Activated CD4-positive, alpha-beta T cell treated with anti-CD3 and anti-CD28 coated beads, Interleukin-2, amount 50 U/mL, for 4 hours (primary cell): ENCODE results near the gene LSM11.
A peak's percentile ranks its signal among the peaks of the same experiment; 100 is the strongest.

Source experiments
- DNase-seq, 2 experiments: peaks; one replicate each; pipeline ENCODE4 v3.0.0-alpha.2; 2020

Gene LSM11

GRCh38 chr5:157735991-157736390 is 7.5 kb upstream of the LSM11 start:
- DNase-seq = no peak

GRCh38 chr5:157739388-157740228 is 3.9 kb upstream of the LSM11 start:
- DNase-seq = no peak

GRCh38 chr5:157740229-157740610 is 3.3 kb upstream of the LSM11 start:
- no peak for DNase-seq

- no peak for DNase-seq
Observed at GRCh38 chr5:157741131-157741530, 2.4 kb upstream of the LSM11 start.

DNA sequence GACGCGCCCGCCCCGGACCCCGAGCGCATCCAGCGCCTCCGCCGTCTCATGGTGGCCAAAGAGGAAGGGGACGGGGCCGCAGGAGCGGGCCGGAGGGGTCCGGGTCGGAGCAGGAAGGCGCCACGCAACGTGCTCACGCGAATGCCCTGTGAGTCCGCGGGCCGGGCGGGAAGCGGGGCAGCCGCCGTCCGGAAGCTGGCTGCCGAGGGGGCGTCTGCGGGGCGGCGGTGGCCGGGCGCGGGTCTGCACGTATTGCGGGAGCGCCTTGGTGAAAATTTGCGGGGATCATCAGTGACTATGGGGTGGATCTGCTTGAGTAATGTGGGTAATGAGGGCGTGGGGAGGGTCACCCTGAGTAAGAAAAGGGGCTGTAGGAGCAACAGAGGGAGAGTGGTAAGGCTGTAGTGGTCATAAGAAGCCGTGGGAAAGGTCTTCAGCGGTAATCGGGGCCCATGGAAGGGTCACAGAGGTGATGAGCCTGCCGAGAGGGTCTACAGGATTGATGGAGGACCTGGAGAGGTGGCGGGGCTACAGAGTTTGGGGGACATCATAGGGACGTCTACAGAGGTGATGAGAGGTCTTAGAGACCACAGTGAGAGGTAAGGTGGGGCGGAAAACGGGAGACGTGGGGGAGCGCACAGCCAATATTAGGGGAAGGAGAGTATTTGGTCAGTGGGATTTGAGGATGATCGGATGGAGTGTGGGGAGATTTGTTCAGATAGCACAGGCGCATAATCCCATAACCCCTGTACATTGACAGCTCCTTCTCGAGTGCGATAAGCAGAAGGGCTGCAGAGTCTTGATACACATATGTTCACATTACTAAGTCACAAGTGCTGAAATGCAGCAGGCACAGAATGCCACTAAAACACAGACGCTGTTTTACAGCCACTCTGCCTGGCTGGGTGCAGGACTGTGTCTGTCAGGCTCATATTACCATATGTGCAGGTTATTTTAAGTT is 819 bp downstream of the LSM11 start:
- peak in 1 of 2 experiments; percentile 6 for DNase-seq

DNA sequence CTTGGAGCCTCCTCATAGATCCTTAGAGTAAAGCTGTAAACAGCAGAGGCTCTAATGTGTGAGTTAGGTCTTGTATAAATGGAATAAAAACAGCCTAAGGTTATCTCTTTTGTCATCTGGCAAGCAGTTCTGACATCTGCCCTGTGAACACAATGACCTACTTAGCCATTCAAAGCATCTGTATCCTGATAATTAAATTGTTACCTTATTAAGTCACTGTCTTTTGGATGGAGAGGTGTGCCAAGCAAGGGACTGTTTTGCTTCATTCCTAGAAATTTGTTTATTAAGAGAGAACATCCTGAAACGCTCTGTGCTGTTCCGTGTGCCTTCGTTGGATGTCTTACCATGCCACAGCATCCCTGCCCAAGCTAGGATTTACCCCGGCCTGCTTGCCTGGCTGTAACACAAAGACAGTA is 1.5 kb downstream of the LSM11 start:
- DNase-seq = no peak

DNA sequence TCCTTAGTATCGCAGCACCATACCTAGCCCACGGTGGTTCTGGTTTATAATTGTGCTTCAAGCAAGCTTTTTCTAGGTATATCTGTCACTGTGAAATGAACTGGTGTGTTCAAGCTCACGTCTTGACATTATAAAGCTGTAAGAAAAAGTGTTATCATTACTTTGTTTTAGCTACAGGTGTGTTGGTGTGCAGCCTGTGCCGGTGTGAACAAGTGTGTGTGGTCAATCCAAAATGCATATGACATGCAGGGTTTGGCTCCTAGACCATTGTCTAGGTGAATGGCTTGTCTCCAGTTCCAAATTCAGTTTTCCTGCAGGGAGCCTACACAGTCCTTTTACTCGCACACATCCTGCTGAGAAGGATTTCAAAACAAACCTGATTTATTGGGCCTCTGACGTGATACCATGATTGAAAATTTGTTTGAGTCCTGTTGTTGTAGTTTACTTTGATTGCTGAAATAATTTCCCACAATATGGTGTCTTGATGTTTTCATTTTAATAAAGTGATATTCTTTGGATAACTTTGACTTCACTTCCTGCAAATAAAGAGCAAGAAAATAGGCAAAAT is 3.7 kb downstream of the LSM11 start:
- no peak for DNase-seq

- DNase-seq = no peak
Observed at GRCh38 chr5:157747766-157748700, 4.5 kb downstream of the LSM11 start.

DNA sequence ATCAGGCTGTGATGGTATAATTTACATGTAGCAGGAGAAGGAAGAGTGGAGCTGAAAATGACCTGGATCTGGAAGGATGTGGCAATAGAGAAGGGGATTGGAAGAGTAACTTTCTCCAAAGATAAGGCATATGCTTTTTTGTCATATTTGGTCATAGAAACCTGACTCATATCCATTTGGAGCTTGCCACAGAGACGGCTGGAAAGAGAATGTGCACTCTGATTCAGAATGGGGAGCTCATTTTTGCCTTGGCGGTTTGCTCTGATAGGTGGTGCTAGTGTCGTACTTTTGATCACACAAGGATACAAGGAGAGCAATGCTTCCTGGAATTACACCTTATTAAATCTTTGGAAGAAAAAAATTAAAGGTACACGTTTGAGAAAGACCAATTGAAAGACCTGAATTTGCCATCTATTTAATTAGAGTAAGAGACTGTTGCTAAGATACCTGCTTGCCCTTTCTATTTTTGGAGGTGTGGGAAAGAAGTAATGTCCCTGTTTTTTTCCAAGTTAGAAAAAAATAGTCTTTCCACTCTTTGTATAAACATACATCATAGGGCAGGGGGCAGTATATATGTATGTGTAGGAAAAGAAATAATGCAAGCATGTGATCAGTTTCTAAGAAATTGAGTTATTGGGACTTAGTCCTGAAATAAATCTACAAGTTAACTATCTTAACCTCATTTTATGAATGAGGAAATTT is 5.4 kb downstream of the LSM11 start:
- no peak for DNase-seq

DNA sequence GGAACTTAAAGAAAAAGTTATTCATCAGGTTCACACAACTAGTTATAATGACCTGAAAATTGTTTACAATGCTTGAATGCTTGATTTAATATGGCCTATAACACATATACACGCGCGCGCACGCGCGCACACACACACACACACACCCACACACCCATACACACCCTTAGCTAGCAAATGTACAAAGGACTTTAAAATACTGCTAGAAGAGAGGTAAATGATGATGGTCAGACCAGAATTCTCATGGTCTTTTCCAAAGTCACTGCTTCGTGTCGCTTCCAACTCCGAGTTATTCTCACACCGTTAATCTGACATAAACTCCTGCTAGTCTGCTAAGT is 5.9 kb downstream of the LSM11 start:
- no peak for DNase-seq

- no peak for DNase-seq
Observed at GRCh38 chr5:157750320-157750719, 6.8 kb downstream of the LSM11 start.

DNA sequence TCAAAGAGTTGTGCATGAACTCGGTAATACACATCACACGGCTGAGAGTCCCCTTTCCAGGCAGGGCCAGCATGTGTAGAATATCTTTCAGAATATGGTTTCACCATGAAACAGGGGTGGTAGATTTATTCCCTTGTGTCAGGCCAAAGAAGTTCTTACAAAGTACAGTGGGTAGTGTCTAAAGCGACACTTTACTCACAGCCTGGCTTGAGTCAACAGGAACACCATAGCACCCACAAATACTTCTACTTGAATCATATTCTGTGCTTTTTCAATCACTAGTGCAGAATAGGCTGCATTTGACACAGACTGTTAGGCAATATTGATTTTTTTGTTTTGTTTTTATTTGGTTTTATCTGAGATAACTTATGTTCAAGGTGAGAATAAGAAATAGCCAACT is 12.6 kb downstream of the LSM11 start:
- no peak for DNase-seq

GRCh38 chr5:157758706-157759105 is 15.2 kb downstream of the LSM11 start:
- no peak for DNase-seq

- no peak for DNase-seq
Observed at GRCh38 chr5:157761690-157762621, 18.4 kb downstream of the LSM11 start.

DNA sequence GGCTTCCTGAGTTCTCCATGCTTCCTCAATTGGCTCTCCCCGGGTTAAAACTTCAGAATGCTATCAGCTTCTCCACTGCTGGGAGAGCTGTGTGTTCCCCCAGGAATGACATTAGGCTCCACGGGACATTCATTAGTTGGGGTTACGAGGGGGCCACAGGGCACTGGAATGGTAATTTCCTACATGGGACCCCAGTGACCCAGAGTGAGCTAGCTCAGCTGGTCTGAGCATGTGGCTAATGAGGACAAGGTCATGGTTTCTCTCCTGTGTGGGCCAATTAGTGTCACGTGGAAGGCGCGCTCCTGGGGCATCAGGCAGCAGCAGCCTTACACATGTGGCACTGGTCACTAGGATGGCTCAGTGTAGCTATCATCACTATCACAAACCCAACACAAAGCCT is 21.0 kb downstream of the LSM11 start:
- DNase-seq = no peak

DNA sequence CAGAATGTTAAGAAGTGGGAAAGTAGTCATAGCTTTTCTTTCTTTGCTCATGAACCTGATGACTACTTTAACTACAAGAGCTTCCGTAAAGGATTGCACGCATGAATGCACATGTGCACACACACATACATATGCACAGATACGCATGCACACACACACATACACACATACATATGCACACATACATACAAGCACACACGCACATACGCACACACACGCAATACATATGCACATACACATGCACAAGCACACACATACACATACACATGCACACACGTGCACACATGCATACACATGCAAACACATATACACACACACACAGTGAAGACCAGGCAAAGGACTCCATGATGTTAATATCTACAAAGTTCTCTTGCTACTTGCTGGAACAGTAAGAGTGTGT is 22.9 kb downstream of the LSM11 start:
- DNase-seq = no peak

DNA sequence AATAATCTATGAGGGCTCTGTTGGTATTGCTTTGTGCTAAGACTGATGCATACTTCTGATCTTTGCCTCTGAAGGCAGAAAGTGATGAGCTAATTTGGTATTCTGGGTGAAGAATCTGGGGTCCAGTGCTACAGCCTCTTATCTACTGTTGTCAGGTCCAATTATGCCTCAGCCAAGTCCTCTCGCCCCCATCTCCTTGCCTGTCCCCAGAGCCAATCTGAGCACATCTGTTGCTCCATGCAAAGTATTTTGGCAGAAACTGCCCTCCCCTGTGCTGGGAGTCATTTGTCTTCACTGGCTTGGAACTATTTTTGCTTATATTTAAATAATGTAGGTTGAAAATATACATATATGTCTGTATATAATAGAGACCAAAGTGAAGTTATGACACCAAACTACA is 23.4 kb downstream of the LSM11 start:
- DNase-seq = no peak

- DNase-seq = no peak
Observed at GRCh38 chr5:157767689-157768088, 24.2 kb downstream of the LSM11 start.

DNA sequence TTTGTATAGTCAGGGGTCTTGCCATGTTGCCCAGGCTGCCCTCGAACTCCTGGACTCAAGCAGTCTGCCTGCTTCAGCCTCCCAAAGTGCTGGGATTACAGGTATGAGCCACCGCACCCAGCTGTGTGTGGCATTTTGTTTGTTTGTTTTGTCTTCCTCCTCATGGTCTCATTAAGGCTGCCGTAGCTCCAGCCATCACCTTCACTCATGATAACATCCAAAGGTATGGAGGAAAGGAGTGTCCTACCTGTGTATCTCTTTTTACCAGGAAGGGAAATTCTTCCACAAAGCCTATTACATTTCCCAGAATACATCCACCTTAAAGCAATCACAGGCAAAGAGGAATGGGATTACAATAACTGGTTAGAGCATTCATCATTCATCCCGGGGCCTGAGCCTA is 27.2 kb downstream of the LSM11 start:
- DNase-seq = no peak

DNA sequence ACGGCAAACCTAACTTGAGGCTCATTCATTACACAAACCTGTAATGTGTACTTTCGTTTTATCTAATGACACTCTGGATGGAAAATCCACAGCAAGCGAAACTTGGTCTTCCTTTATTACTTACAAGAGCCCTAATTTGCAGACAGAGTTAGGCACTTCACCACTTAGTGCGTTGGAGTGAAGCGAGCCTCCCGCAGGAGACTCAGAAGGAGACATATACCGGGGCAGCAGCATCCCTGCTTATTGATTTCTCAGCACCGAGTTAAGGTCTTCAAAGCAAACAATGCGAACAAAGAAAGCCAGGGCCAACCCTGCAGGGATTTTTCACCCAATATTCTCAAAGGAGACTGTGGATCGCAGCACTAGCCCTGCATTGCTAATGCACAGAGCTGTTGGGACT is 28.6 kb downstream of the LSM11 start:
- no peak for DNase-seq
